CD8-positive, alpha-beta memory T cell (primary cell): ENCODE measurements around the gene FURIN. TPM values are rescaled to one million over a fixed set of nuclear protein-coding genes. Genes with fewer than 3 reads are reported as not detected.
"Not testable (repeated sequence)": the region's sequence is repeated elsewhere in the genome, so short reads cannot be mapped to it uniquely, and the experiment has no call there.

Experiments used
- CTCF ChIA-PET: fragments of 350-600 bp; sonication (Branson Sonifier 250); formaldehyde crosslinking; loops from one replicate; lab custom pipeline; 2021; ENCODE audit warnings: antibody characterized with exemption; lab: Charles Lee
- POLR2A ChIA-PET: fragments of 350-600 bp; sonication (Branson Sonifier 250); formaldehyde crosslinking; loops from one replicate; lab custom pipeline; 2021; ENCODE audit warnings: antibody characterized with exemption; lab: Charles Lee
- DNase-seq, 5 donors: peaks; one replicate each; pipeline versions ENCODE4 v3.0.0 to v3.0.0-alpha.2; 2020 to 2022; ENCODE audit warnings: mixed read lengths in 1 of 5
- H3K27ac ChIP-seq: one replicate; pipeline ENCODE4 v1.7.0; 2013; ENCODE audit warnings: low read depth, mild to moderate bottlenecking, low read length, moderate library complexity
- H3K27me3 ChIP-seq: 2 replicates; pipeline ENCODE4 v1.7.0; 2013; ENCODE audit warnings: low read length, mild to moderate bottlenecking; ENCODE audit not compliant: insufficient read depth, poor library complexity, severe bottlenecking
- H3K36me3 ChIP-seq: 2 replicates; pipeline ENCODE4 v1.7.0; 2013; ENCODE audit warnings: mild to moderate bottlenecking, low read length, moderate library complexity; ENCODE audit not compliant: insufficient read depth
- H3K4me1 ChIP-seq: 2 replicates; pipeline ENCODE4 v1.7.0; 2013; ENCODE audit warnings: mild to moderate bottlenecking, low read length, moderate library complexity; ENCODE audit not compliant: insufficient read depth
- H3K4me3 ChIP-seq: 2 replicates; pipeline ENCODE4 v1.7.0; 2013; ENCODE audit warnings: mild to moderate bottlenecking, low read length
- H3K9me3 ChIP-seq: 2 replicates; pipeline ENCODE4 v1.7.0; 2013; ENCODE audit warnings: mild to moderate bottlenecking, low read length
- H3K27ac Mint-ChIP-seq, 8 donors: one replicate each; pipeline ENCODE4 v1.8.0; 2020 to 2021; ENCODE audit warnings: mixed read lengths in 8 of 8, mild to moderate bottlenecking in 6 of 8, inconsistent platforms in 3 of 8, moderate library complexity in 3 of 8
- H3K27me3 Mint-ChIP-seq, 2 donors: one replicate each; pipeline ENCODE4 v1.8.0; 2020 to 2021; ENCODE audit warnings: mixed read lengths in 2 of 2, mild to moderate bottlenecking in 1 of 2, moderate library complexity in 1 of 2
- H3K36me3 Mint-ChIP-seq, 3 donors: one replicate each; pipeline ENCODE4 v1.8.0; 2020 to 2021; ENCODE audit warnings: mixed read lengths in 3 of 3, inconsistent platforms in 1 of 3, mild to moderate bottlenecking in 1 of 3
- H3K4me1 Mint-ChIP-seq, 3 donors: one replicate each; pipeline ENCODE4 v1.8.0; 2020 to 2021; ENCODE audit warnings: mixed read lengths in 3 of 3, inconsistent platforms in 1 of 3, mild to moderate bottlenecking in 1 of 3
- H3K4me3 Mint-ChIP-seq, 7 donors: one replicate each; pipeline ENCODE4 v1.8.0; 2020 to 2021; ENCODE audit warnings: mixed read lengths in 7 of 7, mild to moderate bottlenecking in 6 of 7, moderate library complexity in 4 of 7, inconsistent platforms in 2 of 7
- H3K9me3 Mint-ChIP-seq, 5 donors: one replicate each; pipeline ENCODE4 v1.8.0; 2020 to 2022; ENCODE audit warnings: mixed read lengths in 5 of 5, mild to moderate bottlenecking in 3 of 5, moderate library complexity in 2 of 5, inconsistent platforms in 1 of 5
- polyA plus RNA-seq: library from polyadenylated mRNA; unstranded; fragments of 300-500 nt; fragmentation: Illumina TruSeq; gene quantifications from one replicate; pipeline ENCODE4 v1.2.3, GENCODE V29; 2021
- total RNA-seq, 2 experiments: library from RNA; stranded (reverse); gene quantifications; one replicate each; pipeline ENCODE4 v1.2.3, GENCODE V29; 2021

The FURIN gene
- total and polyA plus RNA-seq, 3 experiments from 2014 or later, result 11.7 to 124 (median 121) TPM

- Histone ChIP-seq H3K27ac (no peak overlapping the region), H3K9me3 (no peaks in the 10 kb centered on the region), H3K27me3 (no peaks in the 10 kb centered on the region), H3K36me3 (no peaks in the 10 kb centered on the region), H3K4me1 (no peaks in the 10 kb centered on the region), H3K4me3 (no peak overlapping the region)
- ChIA-PET CTCF (interaction anchor here (0.5 kb wide), 1 partner anchor 61 kb away, joined by 4 read pairs; no protein-coding TSS in a partner anchor), POLR2A (no interaction called here)
- Mint-ChIP-seq H3K36me3 (peaks cover 0 to 2% (median 0%) of the 10 kb centered on the region in 3 donors), H3K4me1 (no peaks in the 10 kb centered on the region), H3K9me3 (no peaks in the 10 kb centered on the region), H3K4me3 (no peak overlapping the region), H3K27ac (peak overlapping the region in 2 of 8 donors; percentile 17 to 84), H3K27me3 (peaks cover 0 to 2% of the 10 kb centered on the region in 2 donors)
- no peak for DNase-seq
These were observed 23.0 kb upstream of the FURIN start for GRCh38 chr15:90845201-90845949.

DNA sequence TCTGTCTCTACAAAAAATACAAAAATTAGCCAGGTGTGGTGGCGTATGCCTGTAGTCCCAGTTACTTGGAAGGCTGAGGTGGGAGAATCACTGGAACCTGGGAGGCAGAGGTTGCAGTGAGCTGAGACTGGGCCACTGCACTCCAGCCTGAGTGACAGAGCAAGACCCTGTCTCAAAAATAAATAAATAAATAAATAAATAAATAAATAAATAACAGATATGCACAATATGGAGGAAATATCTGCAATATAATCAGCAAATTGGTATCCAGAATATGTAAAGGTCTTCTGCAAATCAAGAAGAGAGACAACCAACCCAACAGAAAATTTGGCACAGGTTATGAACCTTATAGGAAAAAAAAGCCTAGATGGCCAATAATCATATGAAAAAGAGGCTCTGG, 19.0 kb upstream of the FURIN start:
- POLR2A ChIA-PET, H3K4me3 ChIP-seq, H3K36me3 Mint-ChIP-seq, CTCF ChIA-PET, H3K4me3 Mint-ChIP-seq, H3K36me3 ChIP-seq, H3K27me3 ChIP-seq, H3K27me3 Mint-ChIP-seq, H3K9me3 ChIP-seq, DNase-seq, H3K27ac ChIP-seq, H3K9me3 Mint-ChIP-seq: not testable (repeated sequence)
- peak overlapping the region in 2 of 8 donors; percentile 22 to 77 for H3K27ac Mint-ChIP-seq
- peaks cover 20% of the 10 kb centered on the region for H3K4me1 ChIP-seq
- peaks cover 30 to 34% (median 31%) of the 10 kb centered on the region in 3 donors for H3K4me1 Mint-ChIP-seq

GRCh38 chr15:90851114-90851513, 17.3 kb upstream of the FURIN start:
- ChIA-PET CTCF (interaction anchor here (1.2 to 1.8 kb wide), 2 partner anchors 9 to 35 kb away, joined by 3 to 8 read pairs; no protein-coding TSS in a partner anchor), POLR2A (no interaction called here)
- peaks cover 5 to 6% of the 10 kb centered on the region in 2 donors for H3K27me3 Mint-ChIP-seq
- H3K4me3 Mint-ChIP-seq, result peak overlapping the region; percentile 48 to 85 (median 63)
- peak in 3 of 5 donors; percentile 31 to 62 (median 59) for DNase-seq
- Histone ChIP-seq H3K4me3 (no peak overlapping the region), H3K36me3 (no peaks in the 10 kb centered on the region), H3K9me3 (no peaks in the 10 kb centered on the region), H3K27ac (no peak overlapping the region), H3K4me1 (peaks cover 23% of the 10 kb centered on the region), H3K27me3 (no peaks in the 10 kb centered on the region)
- H3K9me3 Mint-ChIP-seq, result no peaks in the 10 kb centered on the region
- peaks cover 39 to 48% (median 42%) of the 10 kb centered on the region in 3 donors for H3K4me1 Mint-ChIP-seq
- no peaks in the 10 kb centered on the region for H3K36me3 Mint-ChIP-seq
- H3K27ac Mint-ChIP-seq, result peak overlapping the region in 7 of 8 donors; percentile 4 to 99 (median 94)

GRCh38 chr15:90851940-90852339, 16.4 kb upstream of the FURIN start:
- Mint-ChIP-seq H3K4me1 (peaks cover 46 to 55% (median 50%) of the 10 kb centered on the region in 3 donors), H3K9me3 (no peaks in the 10 kb centered on the region), H3K27me3 (peaks cover 4 to 5% of the 10 kb centered on the region in 2 donors), H3K4me3 (peak overlapping the region; percentile 63 to 85 (median 68)), H3K27ac (peak overlapping the region in 7 of 8 donors; percentile 81 to 99 (median 94)), H3K36me3 (no peaks in the 10 kb centered on the region)
- ChIA-PET POLR2A (interaction anchor here (0.8 kb wide), 1 partner anchor 18 kb away, joined by 8 read pairs; no protein-coding TSS in a partner anchor), CTCF (interaction anchor here (1.2 to 1.8 kb wide), 2 partner anchors 8 to 34 kb away, joined by 3 to 8 read pairs; no protein-coding TSS in a partner anchor)
- DNase-seq, result no peak
- no peak overlapping the region for H3K27ac ChIP-seq
- no peaks in the 10 kb centered on the region for H3K36me3 ChIP-seq
- H3K4me1 ChIP-seq, result peaks cover 31% of the 10 kb centered on the region
- H3K4me3 ChIP-seq, result no peak overlapping the region
- no peaks in the 10 kb centered on the region for H3K27me3 ChIP-seq
- H3K9me3 ChIP-seq, result no peaks in the 10 kb centered on the region

DNA sequence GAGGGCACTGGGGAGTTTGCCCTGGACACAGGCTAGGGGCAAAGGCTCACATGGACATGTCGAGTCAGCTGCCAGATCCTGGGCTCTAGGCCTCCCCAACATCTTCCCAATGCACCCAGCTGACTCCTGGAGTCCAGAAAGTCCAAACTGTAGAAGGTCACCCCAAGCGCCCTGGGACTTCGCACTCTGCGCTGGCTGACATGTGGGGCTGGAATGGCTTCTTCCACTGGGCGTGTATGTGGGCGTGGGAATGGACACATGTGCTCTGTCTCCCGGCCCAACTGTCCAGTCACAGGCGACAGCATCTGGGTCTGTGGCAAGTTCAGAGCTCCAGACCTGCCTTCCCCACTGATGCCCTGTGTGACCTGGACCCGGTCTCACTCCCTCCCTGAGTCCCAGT, 13.2 kb upstream of the FURIN start:
- H3K27me3 ChIP-seq, result no peaks in the 10 kb centered on the region
- Mint-ChIP-seq H3K4me1 (peaks cover 61 to 76% (median 62%) of the 10 kb centered on the region in 3 donors), H3K9me3 (no peaks in the 10 kb centered on the region), H3K27ac (peak overlapping the region in 7 of 8 donors; percentile 90 to 99 (median 96)), H3K36me3 (no peaks in the 10 kb centered on the region), H3K4me3 (peak overlapping the region in 3 of 7 donors; percentile 16 to 44 (median 40)), H3K27me3 (peaks cover 4 to 5% of the 10 kb centered on the region in 2 donors)
- H3K36me3 ChIP-seq, result no peaks in the 10 kb centered on the region
- POLR2A ChIA-PET, result no interaction called here
- peaks cover 41% of the 10 kb centered on the region for H3K4me1 ChIP-seq
- DNase-seq, result no peak
- no peaks in the 10 kb centered on the region for H3K9me3 ChIP-seq
- H3K27ac ChIP-seq, result no peak overlapping the region
- no peak overlapping the region for H3K4me3 ChIP-seq
- CTCF ChIA-PET, result interaction anchor here (1.3 kb wide), 1 partner anchor 78 kb away, joined by 3 read pairs; no protein-coding TSS in a partner anchor

- Mint-ChIP-seq H3K4me1 (peaks cover 44 to 59% (median 45%) of the 10 kb centered on the region in 3 donors), H3K27ac (peak overlapping the region in 7 of 8 donors; percentile 81 to 99 (median 96)), H3K4me3 (peak overlapping the region in 1 of 7 donors; percentile 19), H3K9me3 (no peaks in the 10 kb centered on the region), H3K27me3 (peaks cover 0 to 5% of the 10 kb centered on the region in 2 donors), H3K36me3 (no peaks in the 10 kb centered on the region)
- CTCF ChIA-PET, result no interaction called here
- H3K4me3 ChIP-seq, result no peak overlapping the region
- no peaks in the 10 kb centered on the region for H3K36me3 ChIP-seq
- H3K4me1 ChIP-seq, result peaks cover 30% of the 10 kb centered on the region
- no peaks in the 10 kb centered on the region for H3K27me3 ChIP-seq
- POLR2A ChIA-PET, result no interaction called here
- DNase-seq, result no peak
- H3K9me3 ChIP-seq, result no peaks in the 10 kb centered on the region
- H3K27ac ChIP-seq, result no peak overlapping the region
These were observed 11.1 kb upstream of the FURIN start for GRCh38 chr15:90857337-90857736.

DNA sequence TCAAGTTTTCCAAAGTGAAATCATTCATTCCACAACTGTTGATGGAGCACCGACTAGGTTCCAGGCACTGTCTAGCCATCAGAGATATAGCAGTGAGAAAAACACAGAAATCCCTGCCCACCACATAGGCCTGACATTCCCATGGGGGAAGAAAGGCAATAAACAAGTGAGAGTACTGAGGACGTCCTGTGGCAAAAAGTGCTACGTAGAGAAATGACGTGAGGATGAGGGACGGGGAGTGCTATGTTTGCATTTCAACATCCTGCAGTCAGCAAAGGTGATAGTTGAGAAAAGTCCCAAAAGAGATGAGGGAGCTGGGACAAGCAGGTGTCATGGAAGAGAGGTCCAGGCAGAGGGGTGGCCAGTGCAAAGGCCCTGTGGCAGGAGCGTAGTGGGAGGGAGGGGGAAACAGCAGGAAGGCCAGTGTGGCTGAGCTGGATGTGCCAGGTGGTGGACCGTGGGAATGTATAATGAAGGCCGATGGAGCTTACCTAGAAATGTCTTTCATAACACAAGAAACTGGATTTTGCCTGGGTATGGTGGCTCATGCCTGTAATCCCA, 10.4 kb upstream of the FURIN start:
- Histone ChIP-seq H3K36me3 (no peaks in the 10 kb centered on the region), H3K4me3 (no peak overlapping the region), H3K27me3 (no peaks in the 10 kb centered on the region), H3K4me1 (peaks cover 24% of the 10 kb centered on the region), H3K9me3 (no peaks in the 10 kb centered on the region), H3K27ac (no peak overlapping the region)
- CTCF ChIA-PET, result no interaction called here
- H3K9me3 Mint-ChIP-seq, result no peaks in the 10 kb centered on the region
- no peaks in the 10 kb centered on the region for H3K36me3 Mint-ChIP-seq
- H3K4me3 Mint-ChIP-seq, result peak overlapping the region in 4 of 7 donors; percentile 0 to 57 (median 10)
- POLR2A ChIA-PET, result no interaction called here
- no peak for DNase-seq
- H3K27ac Mint-ChIP-seq, result peak overlapping the region; percentile 36 to 99 (median 96)
- peaks cover 0 to 4% of the 10 kb centered on the region in 2 donors for H3K27me3 Mint-ChIP-seq
- H3K4me1 Mint-ChIP-seq, result peaks cover 37 to 52% (median 38%) of the 10 kb centered on the region in 3 donors
